Neutrophil (primary cell): Measurements from ENCODE around the gene SAP30.

Experiments used
- H3K27ac ChIP-seq: fragments of 200-600 bp; sonication (generic); 2 replicates; pipeline ENCODE4 v1.5.1; 2016; ENCODE audit warnings: mild to moderate bottlenecking, moderate library complexity
- H3K27me3 ChIP-seq: fragments of 200-600 bp; sonication (generic); 2 replicates; pipeline ENCODE4 v1.6.0; 2016; ENCODE audit warnings: mild to moderate bottlenecking
- H3K36me3 ChIP-seq: fragments of 200-600 bp; sonication (generic); 2 replicates; pipeline ENCODE4 v1.5.1; 2017
- H3K4me1 ChIP-seq, 2 experiments: fragments of 200-600 bp in 1 of 2; sonication (generic) in 1 of 2; 1 replicate in 1 of 2; 2 replicates in 1 of 2; pipeline versions ENCODE4 v1.5.1 to v1.6.1; 2013 to 2016; ENCODE audit warnings: low read depth in 1 of 2, low read length in 1 of 2, mild to moderate bottlenecking in 1 of 2, moderate library complexity in 1 of 2; ENCODE audit not compliant: control insufficient read depth in 1 of 2, insufficient read depth in 1 of 2
- H3K4me3 ChIP-seq, 2 experiments: fragments of 200-600 bp in 1 of 2; sonication (generic) in 1 of 2; 1 replicate in 1 of 2; 2 replicates in 1 of 2; pipeline ENCODE4 v1.5.1; 2013 to 2016; ENCODE audit warnings: low read depth in 1 of 2, low read length in 1 of 2, mild to moderate bottlenecking in 1 of 2, moderate library complexity in 1 of 2
- H3K9me3 ChIP-seq: fragments of 200-600 bp; sonication (generic); 2 replicates; pipeline ENCODE4 v1.5.1; 2016
- CTCF ChIP-seq: fragments of 200-600 bp; sonication (generic); IDR thresholded peaks from 2 replicates; pipeline ENCODE4 v1.5.1; 2016; ENCODE audit warnings: antibody characterized with exemption

Gene SAP30

GRCh38 chr4:173415885-173416653 is 45.3 kb downstream of the SAP30 start:
- no peaks in the 10 kb centered on the region for H3K36me3 ChIP-seq
- no peaks in the 10 kb centered on the region for H3K9me3 ChIP-seq
- peak overlapping the region; percentile 43 to 59 for H3K4me3 ChIP-seq
- TF ChIP-seq CTCF: peak; percentile 57
- no peaks in the 10 kb centered on the region for H3K27me3 ChIP-seq
- peaks cover 81 to 83% of the 10 kb centered on the region in 2 experiments for H3K4me1 ChIP-seq
- peak overlapping the region; percentile 86 for H3K27ac ChIP-seq

- no peaks in the 10 kb centered on the region for H3K9me3 ChIP-seq
- no peaks in the 10 kb centered on the region for H3K36me3 ChIP-seq
- no peak for TF ChIP-seq CTCF
- H3K4me3 ChIP-seq: no peak overlapping the region
- no peaks in the 10 kb centered on the region for H3K27me3 ChIP-seq
- H3K27ac ChIP-seq: peak overlapping the region; percentile 64
- peaks cover 64 to 65% of the 10 kb centered on the region in 2 experiments for H3K4me1 ChIP-seq
Measured at GRCh38 chr4:173417833-173418232, 47.1 kb downstream of the SAP30 start.

GRCh38 chr4:173418639-173419038 is 47.9 kb downstream of the SAP30 start:
- H3K4me1 ChIP-seq: peaks cover 56 to 57% of the 10 kb centered on the region in 2 experiments
- no peak overlapping the region for H3K4me3 ChIP-seq
- peak; percentile 11 for TF ChIP-seq CTCF
- no peaks in the 10 kb centered on the region for H3K9me3 ChIP-seq
- no peaks in the 10 kb centered on the region for H3K36me3 ChIP-seq
- H3K27me3 ChIP-seq: no peaks in the 10 kb centered on the region
- peak overlapping the region; percentile 64 for H3K27ac ChIP-seq

GRCh38 chr4:173420324-173420752 is 49.6 kb downstream of the SAP30 start:
- H3K4me3 ChIP-seq: no peak overlapping the region

GRCh38 chr4:173420801-173421200 is 50.0 kb downstream of the SAP30 start:
- Histone ChIP-seq H3K4me3 (no peak overlapping the region), H3K27ac (no peak overlapping the region), H3K36me3 (no peaks in the 10 kb centered on the region), H3K27me3 (no peaks in the 10 kb centered on the region), H3K9me3 (no peaks in the 10 kb centered on the region), H3K4me1 (peaks cover 34 to 36% of the 10 kb centered on the region in 2 experiments)
- no peak for TF ChIP-seq CTCF

More at GRCh38 chr4:173420324-173420752, 49.6 kb downstream of the SAP30 start:
- Histone ChIP-seq H3K36me3 (no peaks in the 10 kb centered on the region), H3K4me1 (peaks cover 39 to 40% of the 10 kb centered on the region in 2 experiments), H3K9me3 (no peaks in the 10 kb centered on the region), H3K27ac (no peak overlapping the region), H3K27me3 (no peaks in the 10 kb centered on the region)
- no peak for TF ChIP-seq CTCF
